Endodermal cell (in vitro differentiated cells): ENCODE measurements around the gene RTL1. TPM values are rescaled to one million over a fixed set of nuclear protein-coding genes. Genes with fewer than 3 reads are reported as not detected.

ENCODE experiments used
- DNase-seq: peaks from one replicate; pipeline ENCODE4 v3.0.0-alpha.2; 2017
- H3K27ac ChIP-seq: 2 replicates; pipeline ENCODE4 v1.5.1; 2013; ENCODE audit warnings: mild to moderate bottlenecking, low read depth, low read length, moderate library complexity
- H3K27me3 ChIP-seq: 2 replicates; pipeline ENCODE4 v1.6.1; 2013; ENCODE audit warnings: mild to moderate bottlenecking, low read length, moderate library complexity; ENCODE audit not compliant: insufficient read depth, control insufficient read depth, poor library complexity, severe bottlenecking
- H3K36me3 ChIP-seq: 2 replicates; pipeline ENCODE4 v1.7.0; 2013; ENCODE audit warnings: mild to moderate bottlenecking, low read length, moderate library complexity; ENCODE audit not compliant: control insufficient read depth, insufficient read depth
- H3K4me1 ChIP-seq: one replicate; pipeline ENCODE4 v1.7.0; 2013; ENCODE audit warnings: low read length; ENCODE audit not compliant: control insufficient read depth, insufficient read depth
- H3K4me3 ChIP-seq: 2 replicates; pipeline ENCODE4 v1.5.1; 2013; ENCODE audit warnings: mild to moderate bottlenecking, low read length, moderate library complexity
- H3K9ac ChIP-seq: 2 replicates; pipeline ENCODE4 v1.6.1; 2013; ENCODE audit warnings: mild to moderate bottlenecking, low read length, moderate library complexity; ENCODE audit not compliant: poor library complexity, severe bottlenecking; ENCODE audit errors: extremely low read depth
- H3K9me3 ChIP-seq: 2 replicates; pipeline ENCODE4 v1.6.1; 2013; ENCODE audit warnings: mild to moderate bottlenecking, low read length, moderate library complexity; ENCODE audit not compliant: control insufficient read depth
- H3K27ac Mint-ChIP-seq: 2 replicates; pipeline ENCODE4 v1.8.0; 2020; ENCODE audit warnings: mixed read lengths
- H3K27me3 Mint-ChIP-seq: 2 replicates; pipeline ENCODE4 v1.8.0; 2021; ENCODE audit warnings: mild to moderate bottlenecking, mixed read lengths; ENCODE audit not compliant: insufficient read depth
- H3K36me3 Mint-ChIP-seq: 2 replicates; pipeline ENCODE4 v1.8.0; 2020; ENCODE audit warnings: low read depth, mixed read lengths
- H3K4me1 Mint-ChIP-seq: 2 replicates; pipeline ENCODE4 v1.8.0; 2020; ENCODE audit warnings: mixed read lengths
- H3K4me3 Mint-ChIP-seq: 2 replicates; pipeline ENCODE4 v1.8.0; 2020; ENCODE audit warnings: mild to moderate bottlenecking, moderate library complexity, mixed read lengths
- H3K9me3 Mint-ChIP-seq: 2 replicates; pipeline ENCODE4 v1.8.0; 2020; ENCODE audit warnings: mild to moderate bottlenecking, mixed read lengths
- WGBS, 2 experiments: methylation state at CpG; one replicate each; pipeline versions ENCODE4 v1.1.5 to v1.1.7; 2013; ENCODE audit warnings: missing lambda C conversion rate in 2 of 2, mixed read lengths in 1 of 2; ENCODE audit not compliant: insufficient coverage in 1 of 2, insufficient read length in 1 of 2; 5-methylcytosine and 5-hydroxymethylcytosine counted together
- total RNA-seq, 2 donors: library from RNA; stranded (reverse); fragmentation: NEBNext Ultra II Directional in 1 of 2; extraction: Animal tissue kit (Norgen Biotek cat#: 25700) in 1 of 2; gene quantifications; 2 replicates in 1 of 2; 3 replicates in 1 of 2; pipeline ENCODE4 v1.2.1, GENCODE V29; 2021
- TF ChIP-seq, protein P1 (sequence below): fragments of 200-600 bp; sonication (generic); conservative IDR thresholded peaks from 2 replicates; pipeline ENCODE4 v1.5.0; 2021; ENCODE audit warnings: antibody characterized with exemption, mild to moderate bottlenecking

Gene RTL1
- total RNA-seq, 2 donors from 2014 or later: 0.86 to 2.0 TPM

DNA sequence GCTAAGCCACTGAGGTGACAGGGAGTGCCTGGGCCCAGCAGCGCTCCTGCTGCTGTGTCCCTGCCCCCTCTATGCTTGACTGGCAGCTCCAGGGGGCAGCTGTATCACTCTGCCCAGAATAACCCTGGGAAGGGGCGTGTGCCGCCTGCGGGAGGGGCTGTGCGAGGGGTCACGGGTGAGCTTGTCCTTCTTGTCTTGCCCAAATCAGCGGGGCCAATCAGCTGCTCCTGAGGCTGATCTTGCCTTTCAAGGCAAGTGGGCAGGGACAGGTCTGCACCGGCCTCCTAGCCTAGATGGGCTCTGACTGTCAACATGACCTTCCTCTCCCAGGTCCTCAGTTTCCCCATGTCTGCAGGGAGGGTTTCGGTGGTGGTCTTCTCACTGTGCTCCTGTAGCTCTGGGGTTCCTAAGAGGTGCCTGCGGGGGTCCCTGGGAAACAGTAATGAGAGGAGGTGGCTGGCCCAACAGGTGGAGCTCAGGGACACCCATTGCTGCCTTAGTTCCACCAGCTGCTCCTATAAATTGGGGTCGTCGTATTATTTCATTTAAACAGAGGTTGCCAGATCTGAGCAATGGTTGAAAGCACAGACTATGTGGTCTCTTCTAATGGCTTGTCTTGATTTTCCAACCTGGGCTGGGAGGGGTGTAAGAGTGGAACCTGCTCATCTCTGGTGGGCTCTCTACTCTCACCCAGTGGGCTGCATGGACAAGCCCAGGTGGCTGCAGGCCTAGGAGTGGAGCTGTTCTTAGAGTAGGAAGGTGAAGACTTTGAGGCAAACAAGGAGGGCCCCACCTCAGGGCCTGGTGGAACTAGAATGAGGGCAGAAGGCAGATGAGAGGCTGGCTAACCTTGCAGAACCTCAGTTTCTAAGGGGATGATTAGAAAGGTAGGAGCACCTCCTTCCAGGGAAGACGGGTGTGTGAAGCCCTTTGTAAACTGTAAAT, 11.7 kb downstream of the RTL1 start:
- Mint-ChIP-seq H3K4me3 (no peak overlapping the region), H3K27ac (no peak overlapping the region)

DNA sequence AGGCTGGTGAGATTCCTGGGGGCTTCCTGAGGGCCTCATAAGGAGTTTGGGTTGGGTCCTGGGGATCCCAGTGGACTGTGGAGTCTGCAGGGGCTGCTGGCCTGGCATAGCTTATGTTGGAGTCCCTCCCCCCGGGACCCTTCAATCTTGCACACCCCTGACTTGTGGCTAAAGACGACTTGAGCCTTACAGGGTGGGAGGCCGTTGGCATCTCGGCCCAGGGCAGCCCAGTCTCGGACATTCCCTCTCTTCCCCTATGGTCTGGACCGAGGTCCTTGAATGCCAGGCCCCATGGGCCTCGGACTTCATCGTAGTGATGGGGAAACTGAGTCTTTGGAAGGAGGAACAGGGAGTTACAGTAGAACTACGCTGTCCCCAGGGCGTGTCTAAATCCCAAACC, 12.5 kb downstream of the RTL1 start:
- Histone ChIP-seq H3K9me3 (no peaks in the 10 kb centered on the region), H3K4me3 (no peak overlapping the region), H3K36me3 (no peaks in the 10 kb centered on the region), H3K4me1 (peaks cover 4% of the 10 kb centered on the region), H3K27me3 (no peaks in the 10 kb centered on the region), H3K27ac (no peak overlapping the region), H3K9ac (no peak overlapping the region)
- TF ChIP-seq, protein P1, sequence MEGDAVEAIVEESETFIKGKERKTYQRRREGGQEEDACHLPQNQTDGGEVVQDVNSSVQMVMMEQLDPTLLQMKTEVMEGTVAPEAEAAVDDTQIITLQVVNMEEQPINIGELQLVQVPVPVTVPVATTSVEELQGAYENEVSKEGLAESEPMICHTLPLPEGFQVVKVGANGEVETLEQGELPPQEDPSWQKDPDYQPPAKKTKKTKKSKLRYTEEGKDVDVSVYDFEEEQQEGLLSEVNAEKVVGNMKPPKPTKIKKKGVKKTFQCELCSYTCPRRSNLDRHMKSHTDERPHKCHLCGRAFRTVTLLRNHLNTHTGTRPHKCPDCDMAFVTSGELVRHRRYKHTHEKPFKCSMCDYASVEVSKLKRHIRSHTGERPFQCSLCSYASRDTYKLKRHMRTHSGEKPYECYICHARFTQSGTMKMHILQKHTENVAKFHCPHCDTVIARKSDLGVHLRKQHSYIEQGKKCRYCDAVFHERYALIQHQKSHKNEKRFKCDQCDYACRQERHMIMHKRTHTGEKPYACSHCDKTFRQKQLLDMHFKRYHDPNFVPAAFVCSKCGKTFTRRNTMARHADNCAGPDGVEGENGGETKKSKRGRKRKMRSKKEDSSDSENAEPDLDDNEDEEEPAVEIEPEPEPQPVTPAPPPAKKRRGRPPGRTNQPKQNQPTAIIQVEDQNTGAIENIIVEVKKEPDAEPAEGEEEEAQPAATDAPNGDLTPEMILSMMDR: no peak
- DNase-seq: no peak
- Mint-ChIP-seq H3K4me3 (no peak overlapping the region), H3K27me3 (peaks cover 2% of the 10 kb centered on the region), H3K4me1 (peaks cover 17% of the 10 kb centered on the region), H3K9me3 (no peaks in the 10 kb centered on the region), H3K27ac (no peak overlapping the region), H3K36me3 (no peaks in the 10 kb centered on the region)
- WGBS, 2 experiments: 96 to 100% methylated on average over 4 to 10 of the region's 10 CpGs

More for the DNA sequence above, 11.7 kb downstream of the RTL1 start:
- TF ChIP-seq, protein P1: no peak
- Histone ChIP-seq H3K36me3 (no peaks in the 10 kb centered on the region), H3K9ac (no peak overlapping the region), H3K27ac (no peak overlapping the region), H3K27me3 (no peaks in the 10 kb centered on the region), H3K9me3 (no peaks in the 10 kb centered on the region), H3K4me3 (no peak overlapping the region), H3K4me1 (peaks cover 4% of the 10 kb centered on the region)
- Mint-ChIP-seq H3K4me1 (peaks cover 13% of the 10 kb centered on the region), H3K9me3 (no peaks in the 10 kb centered on the region), H3K36me3 (no peaks in the 10 kb centered on the region), H3K27me3 (peaks cover 2% of the 10 kb centered on the region)
- no peak for DNase-seq
- WGBS, 2 experiments: 93 to 95% methylated on average over 7 to 13 of the region's 13 CpGs

DNA sequence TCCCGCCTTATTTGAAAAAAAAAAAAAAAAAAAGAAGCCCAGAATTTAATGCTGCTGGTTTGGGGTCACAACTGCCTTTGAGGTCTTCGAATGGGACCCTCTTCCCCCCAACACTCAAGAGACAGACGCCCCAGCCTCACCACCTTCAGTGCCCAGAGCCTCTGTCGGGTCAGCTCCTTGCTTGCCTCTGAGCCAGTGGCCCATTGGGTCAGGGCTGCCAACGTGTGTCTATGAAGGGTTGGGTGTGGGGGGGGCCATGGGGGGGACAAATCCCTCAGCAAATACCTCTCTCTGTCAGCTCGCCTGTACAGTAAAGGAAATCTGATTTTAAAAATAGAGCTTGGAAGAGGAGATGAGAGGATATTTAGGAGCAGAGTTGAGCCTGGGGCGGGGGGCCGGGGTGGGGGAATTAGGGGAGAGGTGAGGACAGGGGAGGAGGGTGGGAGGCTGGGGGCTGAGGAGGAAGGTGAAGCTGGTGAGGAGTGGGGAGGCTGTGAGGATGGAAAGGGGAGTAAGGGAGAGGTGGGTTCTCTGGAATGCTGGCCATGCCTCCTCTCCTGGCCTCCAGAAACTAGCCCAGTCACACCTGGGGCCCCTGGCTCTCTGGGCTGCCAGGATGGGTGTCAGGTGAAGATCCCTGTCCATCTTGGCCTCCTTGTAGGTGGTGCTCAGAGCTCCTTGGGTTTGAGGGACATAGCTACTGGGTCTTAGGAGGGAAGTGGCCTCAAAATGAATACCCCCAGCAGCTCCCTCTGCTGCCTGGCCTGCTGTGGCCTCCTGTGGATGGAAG, 13.3 kb downstream of the RTL1 start:
- Mint-ChIP-seq H3K27me3 (peaks cover 2% of the 10 kb centered on the region), H3K4me3 (no peak overlapping the region), H3K9me3 (no peaks in the 10 kb centered on the region), H3K4me1 (peaks cover 23% of the 10 kb centered on the region), H3K27ac (no peak overlapping the region), H3K36me3 (no peaks in the 10 kb centered on the region)
- no peaks in the 10 kb centered on the region for H3K9me3 ChIP-seq
- no peak for DNase-seq
- no peaks in the 10 kb centered on the region for H3K36me3 ChIP-seq
- H3K27me3 ChIP-seq: no peaks in the 10 kb centered on the region
- peaks cover 4% of the 10 kb centered on the region for H3K4me1 ChIP-seq
- WGBS, 2 experiments: 80 to 91% methylated on average over 1 to 8 of the region's 8 CpGs
- no peak overlapping the region for H3K9ac ChIP-seq
- TF ChIP-seq, protein P1: no peak
- no peak overlapping the region for H3K4me3 ChIP-seq
- no peak overlapping the region for H3K27ac ChIP-seq
